ENCODE results near the gene MAFG.

DNA sequence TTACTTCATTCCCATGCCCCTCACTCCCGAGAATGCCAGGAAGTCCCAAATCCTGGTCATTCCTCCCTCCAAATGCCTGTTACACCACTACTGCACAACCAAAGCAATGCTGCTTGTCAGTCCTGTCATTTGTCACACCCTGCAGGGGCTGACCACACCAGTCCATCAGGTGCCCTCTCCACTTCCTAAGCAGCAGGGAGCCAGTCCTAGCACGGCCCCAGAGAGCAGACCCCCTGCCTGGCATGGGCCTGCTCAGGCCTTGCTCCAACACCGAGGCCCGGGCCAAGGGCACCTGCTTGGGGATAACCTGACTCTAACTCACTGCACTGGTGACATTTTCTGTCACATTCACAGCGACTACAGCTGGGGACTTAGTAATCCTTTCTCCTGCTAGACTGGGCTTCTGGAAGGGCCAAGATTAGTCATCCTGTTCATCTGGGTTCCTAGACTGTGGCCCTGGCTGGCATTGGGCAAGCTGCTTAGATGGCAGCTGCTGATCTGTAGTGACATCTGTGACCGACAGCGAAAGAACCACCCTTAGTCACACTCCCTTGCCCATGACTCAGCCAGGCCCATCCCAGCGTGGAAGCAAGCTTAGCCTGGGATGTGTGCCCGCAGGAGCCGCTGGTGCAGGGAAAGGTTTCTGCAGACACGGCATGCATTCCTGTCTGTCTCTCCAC is 41.5 kb downstream of the MAFG start:
- TF ChIP-seq, protein P1, sequence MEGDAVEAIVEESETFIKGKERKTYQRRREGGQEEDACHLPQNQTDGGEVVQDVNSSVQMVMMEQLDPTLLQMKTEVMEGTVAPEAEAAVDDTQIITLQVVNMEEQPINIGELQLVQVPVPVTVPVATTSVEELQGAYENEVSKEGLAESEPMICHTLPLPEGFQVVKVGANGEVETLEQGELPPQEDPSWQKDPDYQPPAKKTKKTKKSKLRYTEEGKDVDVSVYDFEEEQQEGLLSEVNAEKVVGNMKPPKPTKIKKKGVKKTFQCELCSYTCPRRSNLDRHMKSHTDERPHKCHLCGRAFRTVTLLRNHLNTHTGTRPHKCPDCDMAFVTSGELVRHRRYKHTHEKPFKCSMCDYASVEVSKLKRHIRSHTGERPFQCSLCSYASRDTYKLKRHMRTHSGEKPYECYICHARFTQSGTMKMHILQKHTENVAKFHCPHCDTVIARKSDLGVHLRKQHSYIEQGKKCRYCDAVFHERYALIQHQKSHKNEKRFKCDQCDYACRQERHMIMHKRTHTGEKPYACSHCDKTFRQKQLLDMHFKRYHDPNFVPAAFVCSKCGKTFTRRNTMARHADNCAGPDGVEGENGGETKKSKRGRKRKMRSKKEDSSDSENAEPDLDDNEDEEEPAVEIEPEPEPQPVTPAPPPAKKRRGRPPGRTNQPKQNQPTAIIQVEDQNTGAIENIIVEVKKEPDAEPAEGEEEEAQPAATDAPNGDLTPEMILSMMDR (IDR thresholded peaks at IDR 0.05) = no peak
- no peak for TF ChIP-seq ZFX (IDR thresholded peaks at IDR 0.05; ENCODE audit: borderline replicate concordance)
